K562 (cell line): ENCODE results near the gene COL20A1.

Experiments
- DIDO1 ChIP-seq: fragments of 450-650 bp; IDR thresholded peaks from 2 replicates; pipeline ENCODE4 v1.6.1; 2016; ENCODE audit warnings: low read depth, missing biosample characterization, missing genetic modification characterization
- DPF2 ChIP-seq: fragments of 450-650 bp; IDR thresholded peaks from 2 replicates; pipeline ENCODE4 v1.6.1; 2016
- EZH2 ChIP-seq: IDR thresholded peaks from 2 replicates; pipeline ENCODE4 v1.6.1; 2012; ENCODE audit warnings: low read depth, mild to moderate bottlenecking, inconsistent platforms, low read length, borderline replicate concordance
- MTA3 ChIP-seq: fragments of 450-650 bp; formaldehyde crosslinking; IDR thresholded peaks from 2 replicates; pipeline ENCODE4 v1.6.1; 2017; ENCODE audit warnings: mild to moderate bottlenecking, borderline replicate concordance
- TBP ChIP-seq: optimal IDR thresholded peaks from 2 replicates; pipeline ENCODE3; 2011; ENCODE audit warnings: low read depth, low read length, improper control_type of control experiment
- ZBTB7A ChIP-seq: IDR thresholded peaks from 2 replicates; pipeline ENCODE4 v1.6.1; 2011; ENCODE audit warnings: low read depth, mild to moderate bottlenecking, low read length, moderate library complexity, borderline replicate concordance; ENCODE audit not compliant: control insufficient read depth
- TF ChIP-seq, protein P1 (sequence below), 2 experiments: fragments of 450-650 bp; formaldehyde crosslinking in 1 of 2; IDR thresholded peaks; 2 replicates each; pipeline versions ENCODE4 v1.4.0 to v1.6.1; 2014 to 2020; ENCODE audit warnings: mild to moderate bottlenecking in 2 of 2, borderline replicate concordance in 1 of 2, low read depth in 1 of 2

DNA sequence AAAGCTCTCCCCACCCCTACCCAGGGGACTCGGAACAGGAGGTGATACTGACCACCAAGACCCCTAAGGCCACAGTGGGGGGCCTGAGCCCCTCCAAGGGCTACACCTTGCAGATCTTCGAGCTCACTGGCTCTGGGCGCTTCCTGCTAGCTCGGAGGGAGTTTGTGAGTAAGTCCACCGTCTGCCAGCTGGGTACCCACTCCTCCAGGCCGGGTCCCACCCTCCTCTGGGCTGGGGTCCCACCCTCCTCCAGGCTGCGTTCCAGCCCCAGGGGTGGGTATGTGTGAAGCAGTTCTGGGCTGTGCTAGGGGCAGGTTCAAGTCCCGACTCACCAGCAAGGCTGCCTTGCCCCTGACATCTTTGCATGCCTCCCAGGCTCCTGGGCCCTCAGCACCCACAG, 12.4 kb downstream of the COL20A1 start:
- no peak for TF ChIP-seq TBP
- TF ChIP-seq DIDO1, result no peak
- no peak for TF ChIP-seq ZBTB7A
- TF ChIP-seq MTA3, result no peak
- TF ChIP-seq EZH2, result no peak
- TF ChIP-seq DPF2, result no peak
- TF ChIP-seq, protein P1, sequence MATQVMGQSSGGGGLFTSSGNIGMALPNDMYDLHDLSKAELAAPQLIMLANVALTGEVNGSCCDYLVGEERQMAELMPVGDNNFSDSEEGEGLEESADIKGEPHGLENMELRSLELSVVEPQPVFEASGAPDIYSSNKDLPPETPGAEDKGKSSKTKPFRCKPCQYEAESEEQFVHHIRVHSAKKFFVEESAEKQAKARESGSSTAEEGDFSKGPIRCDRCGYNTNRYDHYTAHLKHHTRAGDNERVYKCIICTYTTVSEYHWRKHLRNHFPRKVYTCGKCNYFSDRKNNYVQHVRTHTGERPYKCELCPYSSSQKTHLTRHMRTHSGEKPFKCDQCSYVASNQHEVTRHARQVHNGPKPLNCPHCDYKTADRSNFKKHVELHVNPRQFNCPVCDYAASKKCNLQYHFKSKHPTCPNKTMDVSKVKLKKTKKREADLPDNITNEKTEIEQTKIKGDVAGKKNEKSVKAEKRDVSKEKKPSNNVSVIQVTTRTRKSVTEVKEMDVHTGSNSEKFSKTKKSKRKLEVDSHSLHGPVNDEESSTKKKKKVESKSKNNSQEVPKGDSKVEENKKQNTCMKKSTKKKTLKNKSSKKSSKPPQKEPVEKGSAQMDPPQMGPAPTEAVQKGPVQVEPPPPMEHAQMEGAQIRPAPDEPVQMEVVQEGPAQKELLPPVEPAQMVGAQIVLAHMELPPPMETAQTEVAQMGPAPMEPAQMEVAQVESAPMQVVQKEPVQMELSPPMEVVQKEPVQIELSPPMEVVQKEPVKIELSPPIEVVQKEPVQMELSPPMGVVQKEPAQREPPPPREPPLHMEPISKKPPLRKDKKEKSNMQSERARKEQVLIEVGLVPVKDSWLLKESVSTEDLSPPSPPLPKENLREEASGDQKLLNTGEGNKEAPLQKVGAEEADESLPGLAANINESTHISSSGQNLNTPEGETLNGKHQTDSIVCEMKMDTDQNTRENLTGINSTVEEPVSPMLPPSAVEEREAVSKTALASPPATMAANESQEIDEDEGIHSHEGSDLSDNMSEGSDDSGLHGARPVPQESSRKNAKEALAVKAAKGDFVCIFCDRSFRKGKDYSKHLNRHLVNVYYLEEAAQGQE (IDR thresholded peaks at IDR 0.05; ENCODE audit: borderline replicate concordance), result no peak
- TF ChIP-seq, protein P1 (CRISPR knock-in tag; IDR thresholded peaks at IDR 0.05; ENCODE audit: low read depth), result no peak
